Neural cell (in vitro differentiated cells): ENCODE data around the gene ITGAD.

Source experiments
- CTCF ChIP-seq: fragments of 450-650 bp; IDR thresholded peaks from 2 replicates; pipeline ENCODE4 v1.5.1; 2014; ENCODE audit warnings: antibody characterized with exemption, mild to moderate bottlenecking, moderate library complexity; ENCODE audit not compliant: poor library complexity, severe bottlenecking
- EP300 ChIP-seq: fragments of 450-650 bp; conservative IDR thresholded peaks from 2 replicates; pipeline ENCODE4 v1.6.1; 2014; ENCODE audit warnings: antibody characterized with exemption, mild to moderate bottlenecking, moderate library complexity; ENCODE audit not compliant: poor library complexity, severe bottlenecking
- MXI1 ChIP-seq: fragments of 450-650 bp; conservative IDR thresholded peaks from 2 replicates; pipeline ENCODE4 v1.6.1; 2014; ENCODE audit warnings: antibody characterized with exemption, mild to moderate bottlenecking; ENCODE audit not compliant: poor library complexity, severe bottlenecking
- POLR2AphosphoS5 ChIP-seq: IDR thresholded peaks from 2 replicates; pipeline ENCODE4 v1.6.1; 2012
- RAD21 ChIP-seq: fragments of 450-650 bp; conservative IDR thresholded peaks from 2 replicates; pipeline ENCODE4 v1.6.1; 2014; ENCODE audit warnings: antibody characterized with exemption, mild to moderate bottlenecking, moderate library complexity
- TAF1 ChIP-seq: IDR thresholded peaks from 2 replicates; pipeline ENCODE4 v1.6.1; 2012; ENCODE audit warnings: low read depth

GRCh38 chr16:31460582-31461002 is 67.5 kb downstream of the ITGAD start:
- TF ChIP-seq POLR2AphosphoS5: no peak
- peak; percentile 42 for TF ChIP-seq RAD21
- TF ChIP-seq CTCF: peak; percentile 66
- no peak for TF ChIP-seq TAF1
- no peak for TF ChIP-seq MXI1
- TF ChIP-seq EP300: no peak
